Tibial artery (tissue), 4 donors: ENCODE data around the gene ZNF132.

Source experiments
- DNase-seq, 2 donors: peaks; one replicate each; pipeline ENCODE4 v3.0.0-alpha.2; 2019
- H3K27ac ChIP-seq, 2 donors: fragments of 200-600 bp; sonication (generic) in 1 of 2; 1 replicate in 1 of 2; 2 replicates in 1 of 2; pipeline ENCODE4 v1.5.1; 2018 to 2019; ENCODE audit warnings: mild to moderate bottlenecking in 1 of 2
- H3K27me3 ChIP-seq, 2 donors: fragments of 200-600 bp; sonication (generic) in 1 of 2; one replicate each; pipeline versions ENCODE4 v1.5.1 to v1.6.0; 2016 to 2019
- H3K36me3 ChIP-seq, 3 donors: fragments of 200-600 bp; sonication (generic) in 2 of 3; one replicate each; pipeline ENCODE4 v1.5.1; 2016 to 2019; ENCODE audit warnings: mild to moderate bottlenecking in 2 of 3
- H3K4me1 ChIP-seq, 4 donors: fragments of 200-600 bp; sonication (generic) in 2 of 4; 1 replicate in 3 of 4; 2 replicates in 1 of 4; pipeline ENCODE4 v1.5.1; 2016 to 2019
- H3K4me3 ChIP-seq, 2 donors: fragments of 200-600 bp; sonication (generic) in 1 of 2; 1 replicate in 1 of 2; 2 replicates in 1 of 2; pipeline ENCODE4 v1.5.1; 2018 to 2019; ENCODE audit warnings: mild to moderate bottlenecking in 2 of 2
- H3K9me3 ChIP-seq, 3 donors: fragments of 200-600 bp; sonication (generic) in 1 of 3; one replicate each; pipeline ENCODE4 v1.5.1; 2016 to 2019
- intact Hi-C: fragments of 100-400 bp; cut with DNase I; formaldehyde crosslinking; loops from one replicate; pipeline ENCODE4 v1.15.0; 2023; ENCODE audit warnings: low total_unique reads
- TF ChIP-seq, protein P1 (sequence below), 2 experiments: fragments of 200-600 bp in 1 of 2; fragments of 450-650 bp in 1 of 2; IDR thresholded peaks; one replicate each; pipeline ENCODE4 v1.5.1; 2017 to 2019; ENCODE audit warnings: antibody characterized with exemption in 2 of 2, mild to moderate bottlenecking in 1 of 2, moderate library complexity in 1 of 2

Gene ZNF132

DNA sequence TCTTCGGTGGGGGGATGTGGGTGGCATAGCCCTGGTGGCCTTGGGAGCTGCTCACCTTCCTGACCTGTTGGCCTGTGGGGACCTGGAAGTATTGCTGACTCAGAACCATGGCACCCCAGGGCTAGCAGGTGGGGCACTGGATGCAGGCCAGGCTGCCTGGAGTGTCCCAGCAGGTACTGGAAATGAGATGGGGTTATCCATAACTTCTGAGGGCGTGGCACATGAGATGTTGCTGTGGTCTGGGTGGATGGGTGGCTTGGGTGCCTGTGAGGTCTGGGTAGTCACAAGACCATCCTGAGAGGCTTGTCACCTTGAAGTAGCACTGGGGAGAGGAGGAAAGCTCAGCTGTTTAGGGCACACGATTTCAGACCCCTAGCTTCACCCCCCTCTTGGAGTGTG is 45.1 kb downstream of the ZNF132 start:
- Histone ChIP-seq H3K27me3 (peaks cover 0 to 26% of the 10 kb centered on the region in 2 donors), H3K27ac (no peak overlapping the region), H3K36me3 (peaks cover 35 to 55% (median 49%) of the 10 kb centered on the region in 3 donors), H3K9me3 (no peaks in the 10 kb centered on the region), H3K4me3 (no peak overlapping the region), H3K4me1 (peaks cover 0 to 25% (median 5%) of the 10 kb centered on the region in 4 donors)
- intact Hi-C loops: no loop called here
- TF ChIP-seq, protein P1, sequence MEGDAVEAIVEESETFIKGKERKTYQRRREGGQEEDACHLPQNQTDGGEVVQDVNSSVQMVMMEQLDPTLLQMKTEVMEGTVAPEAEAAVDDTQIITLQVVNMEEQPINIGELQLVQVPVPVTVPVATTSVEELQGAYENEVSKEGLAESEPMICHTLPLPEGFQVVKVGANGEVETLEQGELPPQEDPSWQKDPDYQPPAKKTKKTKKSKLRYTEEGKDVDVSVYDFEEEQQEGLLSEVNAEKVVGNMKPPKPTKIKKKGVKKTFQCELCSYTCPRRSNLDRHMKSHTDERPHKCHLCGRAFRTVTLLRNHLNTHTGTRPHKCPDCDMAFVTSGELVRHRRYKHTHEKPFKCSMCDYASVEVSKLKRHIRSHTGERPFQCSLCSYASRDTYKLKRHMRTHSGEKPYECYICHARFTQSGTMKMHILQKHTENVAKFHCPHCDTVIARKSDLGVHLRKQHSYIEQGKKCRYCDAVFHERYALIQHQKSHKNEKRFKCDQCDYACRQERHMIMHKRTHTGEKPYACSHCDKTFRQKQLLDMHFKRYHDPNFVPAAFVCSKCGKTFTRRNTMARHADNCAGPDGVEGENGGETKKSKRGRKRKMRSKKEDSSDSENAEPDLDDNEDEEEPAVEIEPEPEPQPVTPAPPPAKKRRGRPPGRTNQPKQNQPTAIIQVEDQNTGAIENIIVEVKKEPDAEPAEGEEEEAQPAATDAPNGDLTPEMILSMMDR (IDR thresholded peaks at IDR 0.05): no peak
- DNase-seq: no peak

DNA sequence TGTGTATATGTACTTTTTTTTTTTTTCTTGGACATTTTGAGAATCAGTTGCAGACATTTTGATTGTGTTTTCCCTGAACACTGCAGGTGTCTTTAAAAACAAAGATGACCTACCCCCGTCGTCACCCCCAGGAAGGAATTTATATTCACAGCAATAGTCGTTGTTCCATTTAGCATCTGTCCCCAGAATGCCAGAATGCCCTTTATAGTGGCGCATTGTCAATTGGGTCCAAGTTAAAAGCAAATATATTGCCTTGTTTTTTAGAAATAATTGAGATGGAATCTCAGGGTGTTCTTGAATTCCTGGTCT is 46.3 kb downstream of the ZNF132 start:
- H3K27me3 ChIP-seq: peaks cover 0 to 26% of the 10 kb centered on the region in 2 donors
- intact Hi-C loops: no loop called here
- no peak overlapping the region for H3K27ac ChIP-seq
- TF ChIP-seq, protein P1 (IDR thresholded peaks at IDR 0.05): no peak
- H3K36me3 ChIP-seq: peaks cover 46 to 66% (median 49%) of the 10 kb centered on the region in 3 donors
- H3K4me3 ChIP-seq: no peak overlapping the region
- peaks cover 0 to 25% (median 8%) of the 10 kb centered on the region in 4 donors for H3K4me1 ChIP-seq
- H3K9me3 ChIP-seq: no peaks in the 10 kb centered on the region
- DNase-seq: no peak

DNA sequence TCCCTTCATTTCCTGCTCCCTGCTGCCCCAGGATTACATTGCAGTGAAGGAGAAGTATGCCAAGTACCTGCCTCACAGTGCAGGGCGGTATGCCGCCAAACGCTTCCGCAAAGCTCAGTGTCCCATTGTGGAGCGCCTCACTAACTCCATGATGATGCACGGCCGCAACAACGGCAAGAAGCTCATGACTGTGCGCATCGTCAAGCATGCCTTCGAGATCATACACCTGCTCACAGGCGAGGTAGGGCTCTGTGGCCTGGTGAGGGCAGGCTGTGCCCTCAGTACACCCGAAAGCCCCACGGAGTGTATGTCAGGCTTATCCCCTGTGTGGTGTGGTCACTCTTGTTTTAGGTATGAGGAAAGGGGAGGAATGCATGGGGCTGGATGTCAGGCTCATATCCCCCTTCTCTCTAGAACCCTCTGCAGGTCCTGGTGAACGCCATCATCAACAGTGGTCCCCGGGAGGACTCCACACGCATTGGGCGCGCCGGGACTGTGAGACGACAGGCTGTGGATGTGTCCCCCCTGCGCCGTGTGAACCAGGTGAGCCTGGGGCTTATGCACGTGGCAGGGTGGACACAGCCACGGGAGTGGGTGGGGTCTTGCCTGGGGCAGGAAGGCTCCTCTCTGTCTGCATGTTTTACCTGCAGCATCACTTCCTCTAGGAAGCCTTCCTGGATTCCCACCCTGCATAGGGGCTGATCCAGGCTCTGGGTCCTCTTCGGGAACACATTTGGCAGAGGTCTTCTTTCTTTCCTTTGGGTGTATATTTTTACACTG is 46.8 kb downstream of the ZNF132 start:
- peaks cover 48 to 71% (median 49%) of the 10 kb centered on the region in 3 donors for H3K36me3 ChIP-seq
- no peaks in the 10 kb centered on the region for H3K9me3 ChIP-seq
- TF ChIP-seq, protein P1 (IDR thresholded peaks at IDR 0.05): no peak
- H3K27ac ChIP-seq: no peak overlapping the region
- peaks cover 0 to 26% of the 10 kb centered on the region in 2 donors for H3K27me3 ChIP-seq
- no peak for DNase-seq
- intact Hi-C loops: no loop called here
- no peak overlapping the region for H3K4me3 ChIP-seq
- peaks cover 0 to 30% (median 10%) of the 10 kb centered on the region in 4 donors for H3K4me1 ChIP-seq

DNA sequence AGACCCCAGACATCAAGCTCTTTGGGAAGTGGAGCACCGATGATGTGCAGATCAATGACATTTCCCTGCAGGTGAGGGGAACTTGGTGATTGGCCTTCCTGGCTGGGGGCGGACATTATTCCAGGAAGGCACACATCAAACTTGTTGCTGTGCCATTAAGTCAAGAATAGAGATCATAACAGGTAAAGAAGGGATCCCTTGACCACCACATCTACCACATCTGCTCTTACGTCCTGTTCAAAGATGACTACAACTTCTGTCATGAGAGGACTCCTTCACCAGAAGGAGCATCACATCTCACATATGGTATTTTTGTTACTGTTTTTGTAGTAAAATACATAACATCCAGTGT is 51.8 kb downstream of the ZNF132 start:
- H3K4me1 ChIP-seq: peaks cover 0 to 32% (median 26%) of the 10 kb centered on the region in 4 donors
- no peak for DNase-seq
- H3K9me3 ChIP-seq: no peaks in the 10 kb centered on the region
- peak overlapping the region; percentile 78 to 83 for H3K4me3 ChIP-seq
- H3K27me3 ChIP-seq: no peaks in the 10 kb centered on the region
- TF ChIP-seq, protein P1 (IDR thresholded peaks at IDR 0.05): no peak
- intact Hi-C loops: no loop called here
- no peak overlapping the region for H3K27ac ChIP-seq
- H3K36me3 ChIP-seq: peaks cover 26 to 51% (median 28%) of the 10 kb centered on the region in 3 donors

DNA sequence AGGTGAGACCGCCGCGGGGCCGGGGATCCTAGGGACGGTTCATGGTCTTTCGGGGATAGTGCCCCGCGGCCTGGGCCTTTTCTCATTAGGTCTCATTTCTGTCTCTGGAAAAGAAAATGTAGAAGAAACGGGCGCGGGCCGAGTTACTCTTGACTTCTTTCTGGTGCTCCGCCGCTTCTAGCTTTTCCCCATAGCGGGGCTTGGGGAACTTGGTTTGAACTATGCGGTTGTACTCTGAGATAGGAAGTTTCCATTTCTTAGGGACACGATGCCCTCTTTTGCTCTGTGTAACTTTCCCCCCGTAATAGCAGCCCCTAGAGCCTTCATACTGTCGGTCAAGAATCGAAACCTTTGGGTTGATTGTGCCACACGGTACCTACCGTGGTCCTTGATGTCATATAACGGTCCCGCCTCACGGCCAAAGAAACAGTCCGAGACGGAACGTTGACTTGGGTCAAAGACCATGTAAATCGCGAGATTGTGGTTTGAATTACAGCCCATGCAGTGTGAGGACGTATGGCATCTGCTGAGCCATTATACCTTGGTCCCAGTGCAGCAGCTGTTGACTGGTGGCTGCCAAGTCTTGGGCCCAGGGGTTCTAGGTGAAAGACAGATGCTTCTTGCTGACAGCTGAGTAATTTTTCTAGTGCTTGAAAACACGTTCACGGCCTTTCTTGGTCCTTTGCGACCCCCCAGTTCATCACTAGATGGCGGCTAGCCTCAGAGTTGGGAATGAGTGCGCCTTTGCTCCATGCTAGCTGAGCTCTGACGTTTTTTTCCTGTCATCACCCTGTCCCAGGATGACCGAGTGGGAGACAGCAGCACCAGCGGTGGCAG is 52.4 kb downstream of the ZNF132 start:
- no peaks in the 10 kb centered on the region for H3K9me3 ChIP-seq
- H3K36me3 ChIP-seq: peaks cover 20 to 45% (median 22%) of the 10 kb centered on the region in 3 donors
- DNase-seq: no peak
- TF ChIP-seq, protein P1 (IDR thresholded peaks at IDR 0.05): no peak
- H3K27me3 ChIP-seq: no peaks in the 10 kb centered on the region
- H3K27ac ChIP-seq: peak overlapping the region; percentile 95 to 96
- H3K4me3 ChIP-seq: peak overlapping the region; percentile 78 to 83
- intact Hi-C loops: no loop called here
- H3K4me1 ChIP-seq: peaks cover 0 to 33% (median 26%) of the 10 kb centered on the region in 4 donors
